ENCODE data around the gene PPM1H.

Gene PPM1H

DNA sequence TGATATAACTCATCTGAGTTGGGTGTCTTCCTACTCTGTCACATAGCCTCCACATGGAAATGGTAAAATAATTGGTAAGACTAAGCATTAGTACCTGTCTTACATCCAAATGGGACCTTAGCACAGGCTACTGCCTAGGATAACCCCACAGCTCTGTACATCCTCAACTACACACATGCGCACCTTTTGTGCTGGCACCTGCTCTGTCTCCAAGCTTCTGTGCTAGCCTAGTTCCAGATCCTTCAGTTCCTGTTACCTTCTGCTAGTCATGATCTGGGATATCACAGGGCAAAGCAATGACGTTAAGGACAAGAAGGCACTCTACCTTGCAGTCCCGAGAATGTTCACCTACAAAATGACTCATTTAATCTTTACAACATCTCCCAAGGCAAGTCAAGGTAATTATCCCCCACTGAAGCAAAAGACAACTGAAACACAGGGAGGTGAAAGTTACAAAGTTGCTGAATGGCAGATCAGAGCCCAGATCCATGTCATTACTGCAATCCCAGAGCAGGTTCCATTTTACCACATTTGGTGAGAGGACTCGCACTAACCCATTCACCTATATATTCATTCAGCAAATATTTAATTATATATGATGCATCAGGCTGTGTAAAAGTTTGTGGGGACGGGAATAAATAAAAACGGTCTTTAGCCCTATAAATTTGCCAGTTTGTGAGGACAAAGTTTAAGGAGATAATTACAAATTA is 61.7 kb downstream of the PPM1H start:
- TF ChIP-seq, protein P1, sequence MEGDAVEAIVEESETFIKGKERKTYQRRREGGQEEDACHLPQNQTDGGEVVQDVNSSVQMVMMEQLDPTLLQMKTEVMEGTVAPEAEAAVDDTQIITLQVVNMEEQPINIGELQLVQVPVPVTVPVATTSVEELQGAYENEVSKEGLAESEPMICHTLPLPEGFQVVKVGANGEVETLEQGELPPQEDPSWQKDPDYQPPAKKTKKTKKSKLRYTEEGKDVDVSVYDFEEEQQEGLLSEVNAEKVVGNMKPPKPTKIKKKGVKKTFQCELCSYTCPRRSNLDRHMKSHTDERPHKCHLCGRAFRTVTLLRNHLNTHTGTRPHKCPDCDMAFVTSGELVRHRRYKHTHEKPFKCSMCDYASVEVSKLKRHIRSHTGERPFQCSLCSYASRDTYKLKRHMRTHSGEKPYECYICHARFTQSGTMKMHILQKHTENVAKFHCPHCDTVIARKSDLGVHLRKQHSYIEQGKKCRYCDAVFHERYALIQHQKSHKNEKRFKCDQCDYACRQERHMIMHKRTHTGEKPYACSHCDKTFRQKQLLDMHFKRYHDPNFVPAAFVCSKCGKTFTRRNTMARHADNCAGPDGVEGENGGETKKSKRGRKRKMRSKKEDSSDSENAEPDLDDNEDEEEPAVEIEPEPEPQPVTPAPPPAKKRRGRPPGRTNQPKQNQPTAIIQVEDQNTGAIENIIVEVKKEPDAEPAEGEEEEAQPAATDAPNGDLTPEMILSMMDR (IDR thresholded peaks at IDR 0.05; ENCODE audit: low read depth, low read length): no peak
- no peak for TF ChIP-seq MAX (IDR thresholded peaks at IDR 0.05; ENCODE audit: low read depth, low read length)
- TF ChIP-seq MYC (IDR thresholded peaks at IDR 0.05; ENCODE audit: low read depth, low read length): no peak
- no peak for TF ChIP-seq POLR2A (IDR thresholded peaks at IDR 0.05; ENCODE audit: extremely low read depth, insufficient read length)
- no peak for DNase-seq (ENCODE audit: low read depth)

GRCh38 chr12:62868820-62869219 is 66.1 kb downstream of the PPM1H start:
- H3K4me3 ChIP-seq (ENCODE audit: low read depth, low read length): no peak overlapping the region
- DNase-seq (ENCODE audit: low read depth): no peak
- TF ChIP-seq, protein P1 (IDR thresholded peaks at IDR 0.05; ENCODE audit: low read depth, low read length): no peak
- TF ChIP-seq MAX (IDR thresholded peaks at IDR 0.05; ENCODE audit: low read depth, low read length) (no peak), MYC (IDR thresholded peaks at IDR 0.05; ENCODE audit: low read depth, low read length) (no peak), POLR2A (IDR thresholded peaks at IDR 0.05; ENCODE audit: extremely low read depth, insufficient read length) (no peak)

More for the DNA sequence above, 61.7 kb downstream of the PPM1H start:
- no peak overlapping the region for H3K4me3 ChIP-seq (ENCODE audit: low read depth, low read length)

DNA sequence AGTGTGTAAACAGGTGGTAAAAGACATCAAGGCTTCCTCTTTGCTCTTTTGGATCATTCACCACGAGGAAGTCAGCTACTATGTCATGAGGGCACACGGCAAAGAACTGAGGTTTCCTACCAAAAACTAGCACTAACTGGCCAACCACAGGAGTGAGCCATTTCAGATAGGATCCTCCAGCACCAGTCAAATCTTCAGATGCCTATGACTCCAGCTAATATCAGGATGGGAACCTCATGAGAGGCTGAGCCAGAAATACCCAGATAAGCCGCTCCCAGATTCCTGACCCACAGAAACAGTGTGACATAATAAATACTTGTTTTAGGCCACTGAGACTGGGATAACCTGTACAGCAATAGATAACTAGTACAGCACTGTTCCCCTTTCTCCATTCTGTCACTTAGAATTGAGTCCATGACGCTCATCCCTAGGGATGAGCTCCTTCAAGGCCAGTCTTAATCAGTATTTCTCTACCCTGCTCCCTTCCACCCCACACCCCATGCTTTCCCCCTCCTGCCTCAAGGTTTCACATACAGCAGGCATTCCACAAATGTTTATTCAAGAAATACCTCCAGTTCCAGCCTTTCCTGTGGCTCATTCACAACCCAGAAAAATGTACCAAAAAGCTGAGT is 68.4 kb downstream of the PPM1H start:
- H3K4me3 ChIP-seq (ENCODE audit: low read depth, low read length): no peak overlapping the region
- DNase-seq (ENCODE audit: low read depth): no peak
- TF ChIP-seq, protein P1 (IDR thresholded peaks at IDR 0.05; ENCODE audit: low read depth, low read length): no peak

DNA sequence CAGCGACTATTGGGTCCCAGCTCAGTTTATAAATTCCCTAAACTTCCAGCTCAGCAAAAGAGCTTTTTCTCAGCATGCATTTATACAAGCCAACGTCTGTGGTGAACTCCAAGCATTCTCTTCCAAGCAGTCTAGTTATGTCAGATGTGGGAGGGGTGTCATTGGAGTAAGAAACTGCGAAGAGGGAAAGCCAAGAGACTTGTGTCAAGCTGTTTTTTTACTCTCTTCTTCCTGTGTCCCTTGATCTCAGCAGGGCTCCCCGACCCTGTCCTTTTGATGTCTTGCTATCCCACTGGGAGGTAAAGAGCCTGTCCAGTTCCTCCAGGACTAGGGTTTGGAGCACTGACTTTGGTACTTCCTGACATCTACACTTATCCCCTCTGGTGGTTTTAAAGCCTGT is 69.0 kb downstream of the PPM1H start:
- DNase-seq (ENCODE audit: low read depth): no peak
- no peak overlapping the region for H3K4me3 ChIP-seq (ENCODE audit: low read depth, low read length)
- TF ChIP-seq POLR2A (IDR thresholded peaks at IDR 0.05; ENCODE audit: extremely low read depth, insufficient read length) (no peak), MAX (IDR thresholded peaks at IDR 0.05; ENCODE audit: low read depth, low read length) (no peak), MYC (IDR thresholded peaks at IDR 0.05; ENCODE audit: low read depth, low read length) (no peak)
- TF ChIP-seq, protein P1 (IDR thresholded peaks at IDR 0.05; ENCODE audit: low read depth, low read length): no peak

GRCh38 chr12:62865065-62865464 is 69.9 kb downstream of the PPM1H start:
- TF ChIP-seq MYC (IDR thresholded peaks at IDR 0.05; ENCODE audit: low read depth, low read length) (no peak), POLR2A (IDR thresholded peaks at IDR 0.05; ENCODE audit: extremely low read depth, insufficient read length) (no peak), MAX (IDR thresholded peaks at IDR 0.05; ENCODE audit: low read depth, low read length) (no peak)
- TF ChIP-seq, protein P1 (IDR thresholded peaks at IDR 0.05; ENCODE audit: low read depth, low read length): no peak
- no peak overlapping the region for H3K4me3 ChIP-seq (ENCODE audit: low read depth, low read length)

More at GRCh38 chr12:62865065-62865464, 69.9 kb downstream of the PPM1H start:
- DNase-seq (ENCODE audit: low read depth): no peak
